Measurements from ENCODE around the gene ARMH1. TPM values are rescaled to one million over a fixed set of nuclear protein-coding genes. Genes with fewer than 3 reads are reported as not detected.

The ARMH1 gene
- total and polyA plus RNA-seq, 8 donors, result 0.42 to 10.7 (median 1.7) TPM

DNA sequence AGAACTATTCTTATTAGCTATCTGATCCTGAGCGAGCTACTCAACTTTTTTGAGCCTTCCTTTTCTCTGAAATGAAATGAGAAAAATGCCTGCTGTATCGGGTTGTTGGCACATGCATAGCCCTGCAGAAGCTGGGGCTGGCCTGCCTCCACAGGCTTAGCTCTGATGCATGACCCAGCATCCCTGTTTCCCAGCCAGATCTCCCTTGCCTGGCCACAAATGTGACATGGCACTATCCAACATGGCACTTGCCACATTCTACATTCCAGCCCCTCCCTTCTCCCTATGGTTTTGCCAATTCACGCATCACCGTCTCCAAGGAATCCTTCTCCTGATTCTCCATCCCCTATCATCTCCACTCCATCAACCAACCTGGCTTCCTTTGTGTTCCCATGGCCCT is 42.6 kb downstream of the ARMH1 start:
- Histone ChIP-seq H3K27me3 (no peaks in the 10 kb centered on the region), H3K4me3 (no peak overlapping the region), H3K36me3 (no peaks in the 10 kb centered on the region), H3K9me3 (no peaks in the 10 kb centered on the region), H3K27ac (no peak overlapping the region), H3K4me1 (peaks cover 0 to 6% (median 0%) of the 10 kb centered on the region in 3 donors)
- no peak for DNase-seq
- WGBS, 2 donors, result 80 to 82% methylated on average over 4 of the region's 4 CpGs
- ATAC-seq, result no peak
- TF ChIP-seq, protein P1, sequence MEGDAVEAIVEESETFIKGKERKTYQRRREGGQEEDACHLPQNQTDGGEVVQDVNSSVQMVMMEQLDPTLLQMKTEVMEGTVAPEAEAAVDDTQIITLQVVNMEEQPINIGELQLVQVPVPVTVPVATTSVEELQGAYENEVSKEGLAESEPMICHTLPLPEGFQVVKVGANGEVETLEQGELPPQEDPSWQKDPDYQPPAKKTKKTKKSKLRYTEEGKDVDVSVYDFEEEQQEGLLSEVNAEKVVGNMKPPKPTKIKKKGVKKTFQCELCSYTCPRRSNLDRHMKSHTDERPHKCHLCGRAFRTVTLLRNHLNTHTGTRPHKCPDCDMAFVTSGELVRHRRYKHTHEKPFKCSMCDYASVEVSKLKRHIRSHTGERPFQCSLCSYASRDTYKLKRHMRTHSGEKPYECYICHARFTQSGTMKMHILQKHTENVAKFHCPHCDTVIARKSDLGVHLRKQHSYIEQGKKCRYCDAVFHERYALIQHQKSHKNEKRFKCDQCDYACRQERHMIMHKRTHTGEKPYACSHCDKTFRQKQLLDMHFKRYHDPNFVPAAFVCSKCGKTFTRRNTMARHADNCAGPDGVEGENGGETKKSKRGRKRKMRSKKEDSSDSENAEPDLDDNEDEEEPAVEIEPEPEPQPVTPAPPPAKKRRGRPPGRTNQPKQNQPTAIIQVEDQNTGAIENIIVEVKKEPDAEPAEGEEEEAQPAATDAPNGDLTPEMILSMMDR (IDR thresholded peaks at IDR 0.05), result no peak
- intact Hi-C loops (cut with DNase I), result no loop called here
- FAIRE-seq, result no peak

DNA sequence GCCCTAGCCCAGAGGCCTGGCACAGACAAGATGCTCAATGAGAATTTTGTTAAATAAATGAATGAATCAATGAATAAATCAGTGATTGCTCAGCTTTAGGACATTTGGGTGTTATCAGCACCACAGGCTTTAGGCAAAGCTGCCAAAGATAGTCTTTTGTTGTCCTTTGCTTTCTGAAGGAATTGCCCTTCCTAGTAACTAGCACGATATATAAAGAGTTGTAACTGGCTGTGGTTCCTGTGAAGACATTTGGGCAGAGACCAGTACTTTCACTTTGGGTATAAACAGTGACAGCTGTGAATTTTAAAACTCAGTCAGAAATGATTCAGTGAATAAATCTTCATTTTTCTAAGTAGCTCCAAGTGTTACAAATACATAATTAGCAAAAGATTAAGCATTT is 43.1 kb downstream of the ARMH1 start:
- FAIRE-seq (no peak), ATAC-seq (no peak), DNase-seq (no peak)
- Histone ChIP-seq H3K36me3 (no peaks in the 10 kb centered on the region), H3K9me3 (no peaks in the 10 kb centered on the region), H3K4me3 (no peak overlapping the region), H3K4me1 (peaks cover 0 to 6% (median 0%) of the 10 kb centered on the region in 3 donors), H3K27ac (no peak overlapping the region), H3K27me3 (no peaks in the 10 kb centered on the region)
- 73% methylated on average over 1 of the region's 1 CpG for WGBS, 2 donors
- intact Hi-C loops (cut with DNase I), result no loop called here
- TF ChIP-seq, protein P1 (IDR thresholded peaks at IDR 0.05), result no peak

DNA sequence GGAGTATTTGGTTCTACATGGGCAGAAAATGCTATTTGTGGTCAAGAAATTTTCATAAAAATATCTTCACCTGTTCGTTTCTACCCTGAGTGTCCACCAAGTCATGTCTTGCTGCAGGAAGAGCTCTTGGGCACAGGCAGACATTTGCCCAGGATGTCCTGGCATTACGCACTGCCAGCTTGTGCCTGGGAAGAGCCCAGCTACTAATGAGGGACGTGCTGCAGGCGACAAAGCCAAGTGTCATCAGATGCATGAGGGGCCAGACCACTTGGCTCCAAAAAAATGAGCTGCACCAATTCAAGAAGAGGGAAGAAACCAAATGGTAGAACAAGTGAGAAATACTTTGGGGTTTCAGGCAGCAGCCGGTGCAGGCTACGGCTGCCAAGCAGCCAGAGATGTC is 43.6 kb downstream of the ARMH1 start:
- Histone ChIP-seq H3K27ac (no peak overlapping the region), H3K4me1 (peaks cover 0 to 6% (median 0%) of the 10 kb centered on the region in 3 donors), H3K36me3 (no peaks in the 10 kb centered on the region), H3K27me3 (no peaks in the 10 kb centered on the region), H3K9me3 (no peaks in the 10 kb centered on the region), H3K4me3 (no peak overlapping the region)
- ATAC-seq (no peak), DNase-seq (no peak), FAIRE-seq (no peak)
- 81 to 88% methylated on average over 6 of the region's 6 CpGs for WGBS, 2 donors
- intact Hi-C loops (cut with DNase I), result no loop called here
- TF ChIP-seq, protein P1 (IDR thresholded peaks at IDR 0.05), result no peak

DNA sequence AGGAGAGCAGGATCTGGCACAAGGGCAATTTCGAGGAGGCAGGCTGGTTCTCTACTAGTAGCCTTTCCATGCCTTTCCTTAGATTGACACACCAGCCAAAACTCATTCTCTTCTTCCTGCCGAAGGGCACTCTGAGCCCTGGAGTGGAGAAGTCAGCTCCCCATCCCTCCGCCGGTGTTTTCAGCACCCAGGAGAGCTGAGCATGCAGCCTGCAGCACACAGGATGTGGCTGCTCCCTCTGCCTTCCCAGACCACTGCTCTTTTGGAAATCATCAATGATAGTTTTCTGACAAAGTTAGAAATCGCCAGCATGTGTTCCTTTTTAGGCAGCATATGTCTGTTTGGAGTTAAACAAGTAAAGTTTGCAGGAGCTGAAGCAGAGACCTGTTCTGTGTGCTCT is 44.8 kb downstream of the ARMH1 start:
- FAIRE-seq, result no peak
- intact Hi-C loops (cut with DNase I), result no loop called here
- Histone ChIP-seq H3K9me3 (no peaks in the 10 kb centered on the region), H3K27ac (no peak overlapping the region), H3K4me1 (peaks cover 0 to 6% (median 0%) of the 10 kb centered on the region in 3 donors), H3K36me3 (no peaks in the 10 kb centered on the region), H3K4me3 (no peak overlapping the region), H3K27me3 (no peaks in the 10 kb centered on the region)
- TF ChIP-seq, protein P1 (IDR thresholded peaks at IDR 0.05), result no peak
- WGBS, 2 donors, result 59 to 60% methylated on average over 5 of the region's 5 CpGs
- DNase-seq, result no peak
- no peak for ATAC-seq

DNA sequence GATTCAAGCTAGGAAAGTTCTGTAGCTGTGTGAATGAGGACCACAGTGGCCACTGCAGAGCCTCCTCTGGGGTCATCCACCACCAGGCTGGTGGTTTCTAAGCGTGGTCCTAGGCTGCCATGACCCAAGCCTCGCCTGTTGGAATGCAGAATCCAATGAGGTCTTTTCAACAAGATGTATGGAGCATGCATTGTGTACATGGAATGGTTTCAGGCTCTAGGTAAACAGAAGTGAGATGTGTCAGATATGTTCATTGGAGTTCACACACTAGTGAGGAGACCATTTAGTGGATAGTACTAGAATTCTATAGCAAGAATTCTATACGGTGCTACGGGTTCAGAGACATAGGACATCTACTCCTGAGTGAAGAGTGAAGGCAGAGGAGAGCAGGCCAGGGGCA is 45.8 kb downstream of the ARMH1 start:
- Histone ChIP-seq H3K27me3 (no peaks in the 10 kb centered on the region), H3K27ac (no peak overlapping the region), H3K36me3 (no peaks in the 10 kb centered on the region), H3K4me3 (no peak overlapping the region), H3K9me3 (no peaks in the 10 kb centered on the region), H3K4me1 (peaks cover 0 to 3% (median 0%) of the 10 kb centered on the region in 3 donors)
- no peak for DNase-seq
- intact Hi-C loops (cut with DNase I), result no loop called here
- TF ChIP-seq, protein P1 (IDR thresholded peaks at IDR 0.05), result no peak
- no peak for ATAC-seq
- no peak for FAIRE-seq
- WGBS, 2 donors, result 80% methylated on average over 4 of the region's 4 CpGs

All from pancreas (tissue), 10 donors.